Sigmoid colon (tissue), 4 donors: ENCODE results near the gene GNG2.

ENCODE experiments used
- EP300 ChIP-seq, 4 donors: sonication (generic); formaldehyde crosslinking; IDR thresholded peaks; one replicate each; pipeline ENCODE4 v1.6.1; 2017; ENCODE audit warnings: antibody characterized with exemption in 4 of 4
- TF ChIP-seq, protein P1 (sequence below), 4 experiments: fragments of 450-650 bp in 3 of 4; fragments of 200-600 bp in 1 of 4; IDR thresholded peaks; one replicate each; pipeline ENCODE4 v1.5.1; 2016 to 2019; ENCODE audit warnings: antibody characterized with exemption in 4 of 4, mild to moderate bottlenecking in 3 of 4, moderate library complexity in 2 of 4

DNA sequence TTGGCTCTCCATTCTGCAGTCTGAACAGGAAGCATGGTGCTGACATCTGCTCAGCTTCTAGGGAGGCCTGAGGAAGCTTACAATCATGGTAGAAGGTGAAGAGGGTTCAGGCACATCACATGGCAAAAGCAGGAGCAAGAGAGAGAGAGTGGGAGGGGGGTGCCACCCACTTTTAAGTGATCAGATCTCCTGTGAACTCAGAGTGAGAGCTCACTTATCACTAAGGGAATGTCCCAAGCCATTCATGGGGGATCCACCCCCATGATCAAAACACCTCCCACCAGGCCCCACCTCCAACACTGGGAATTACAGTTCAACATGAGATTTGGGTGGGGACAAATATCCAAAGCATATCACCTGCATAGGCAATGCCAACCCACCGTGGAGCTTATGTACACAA, 9.8 kb upstream of the GNG2 start:
- no peak for TF ChIP-seq EP300 (IDR thresholded peaks at IDR 0.05)
- TF ChIP-seq, protein P1, sequence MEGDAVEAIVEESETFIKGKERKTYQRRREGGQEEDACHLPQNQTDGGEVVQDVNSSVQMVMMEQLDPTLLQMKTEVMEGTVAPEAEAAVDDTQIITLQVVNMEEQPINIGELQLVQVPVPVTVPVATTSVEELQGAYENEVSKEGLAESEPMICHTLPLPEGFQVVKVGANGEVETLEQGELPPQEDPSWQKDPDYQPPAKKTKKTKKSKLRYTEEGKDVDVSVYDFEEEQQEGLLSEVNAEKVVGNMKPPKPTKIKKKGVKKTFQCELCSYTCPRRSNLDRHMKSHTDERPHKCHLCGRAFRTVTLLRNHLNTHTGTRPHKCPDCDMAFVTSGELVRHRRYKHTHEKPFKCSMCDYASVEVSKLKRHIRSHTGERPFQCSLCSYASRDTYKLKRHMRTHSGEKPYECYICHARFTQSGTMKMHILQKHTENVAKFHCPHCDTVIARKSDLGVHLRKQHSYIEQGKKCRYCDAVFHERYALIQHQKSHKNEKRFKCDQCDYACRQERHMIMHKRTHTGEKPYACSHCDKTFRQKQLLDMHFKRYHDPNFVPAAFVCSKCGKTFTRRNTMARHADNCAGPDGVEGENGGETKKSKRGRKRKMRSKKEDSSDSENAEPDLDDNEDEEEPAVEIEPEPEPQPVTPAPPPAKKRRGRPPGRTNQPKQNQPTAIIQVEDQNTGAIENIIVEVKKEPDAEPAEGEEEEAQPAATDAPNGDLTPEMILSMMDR (IDR thresholded peaks at IDR 0.05), result no peak
